ENCODE data around the gene MX2. TPM values are rescaled to one million over a fixed set of nuclear protein-coding genes. Genes with fewer than 3 reads are reported as not detected.

MX2 gene
- total RNA-seq, 2 experiments from 2014 or later = 9.2 to 10.3 TPM

GRCh38 chr21:41387042-41387819, 25.4 kb downstream of the MX2 start:
- Mint-ChIP-seq H3K36me3 (ENCODE audit: low read depth) (no peaks in the 10 kb centered on the region), H3K27me3 (no peaks in the 10 kb centered on the region), H3K4me3 (no peak overlapping the region), H3K27ac (no peak overlapping the region), H3K9me3 (no peaks in the 10 kb centered on the region), H3K4me1 (ENCODE audit: low read depth) (no peaks in the 10 kb centered on the region)
- intact Hi-C loops (cut with micrococcal nuclease) = no loop called here
- ATAC-seq (no peak), DNase-seq (no peak)
- no peak for TF ChIP-seq CTCF (IDR thresholded peaks at IDR 0.05)
- POLR2A ChIA-PET = no interaction called here
- CTCF ChIA-PET = no interaction called here

GRCh38 chr21:41387824-41388223, 26.0 kb downstream of the MX2 start:
- CTCF ChIA-PET = no interaction called here
- ATAC-seq = no peak
- Mint-ChIP-seq H3K27ac (no peak overlapping the region), H3K4me1 (ENCODE audit: low read depth) (no peaks in the 10 kb centered on the region), H3K9me3 (no peaks in the 10 kb centered on the region), H3K4me3 (no peak overlapping the region), H3K27me3 (no peaks in the 10 kb centered on the region), H3K36me3 (ENCODE audit: low read depth) (no peaks in the 10 kb centered on the region)
- POLR2A ChIA-PET = interaction anchor here (0.5 kb wide), 1 partner anchor 10 kb away, joined by 3 read pairs; no protein-coding TSS in a partner anchor
- no peak for TF ChIP-seq CTCF (IDR thresholded peaks at IDR 0.05)
- no peak for DNase-seq
- intact Hi-C loops (cut with micrococcal nuclease) = no loop called here

- ATAC-seq (no peak), DNase-seq (no peak)
- no peak for TF ChIP-seq CTCF (IDR thresholded peaks at IDR 0.05)
- no peaks in the 10 kb centered on the region for H3K36me3 Mint-ChIP-seq (ENCODE audit: low read depth)
- no peaks in the 10 kb centered on the region for H3K9me3 Mint-ChIP-seq
- no peaks in the 10 kb centered on the region for H3K4me1 Mint-ChIP-seq (ENCODE audit: low read depth)
- intact Hi-C loops (cut with micrococcal nuclease) = no loop called here
- no peak overlapping the region for H3K27ac Mint-ChIP-seq
- ChIA-PET POLR2A (interaction anchor here (0.5 kb wide), 1 partner anchor 9 kb away, joined by 3 read pairs; no protein-coding TSS in a partner anchor), CTCF (interaction anchor here (1.2 kb wide), 1 partner anchor 105 kb away, joined by 3 read pairs; no protein-coding TSS in a partner anchor)
- H3K4me3 Mint-ChIP-seq = no peak overlapping the region
- H3K27me3 Mint-ChIP-seq = no peaks in the 10 kb centered on the region
These were observed 26.4 kb downstream of the MX2 start for GRCh38 chr21:41388259-41388658.

GRCh38 chr21:41390043-41390639, 28.3 kb downstream of the MX2 start:
- no peaks in the 10 kb centered on the region for H3K27me3 Mint-ChIP-seq
- CTCF ChIA-PET = no interaction called here
- intact Hi-C loops (cut with micrococcal nuclease) = no loop called here
- H3K9me3 Mint-ChIP-seq = no peaks in the 10 kb centered on the region
- H3K4me3 Mint-ChIP-seq = no peak overlapping the region
- POLR2A ChIA-PET = no interaction called here
- TF ChIP-seq CTCF (IDR thresholded peaks at IDR 0.05) = no peak
- DNase-seq (no peak), ATAC-seq (no peak)
- no peaks in the 10 kb centered on the region for H3K4me1 Mint-ChIP-seq (ENCODE audit: low read depth)
- H3K27ac Mint-ChIP-seq = no peak overlapping the region
- no peaks in the 10 kb centered on the region for H3K36me3 Mint-ChIP-seq (ENCODE audit: low read depth)

- no peaks in the 10 kb centered on the region for H3K9me3 Mint-ChIP-seq
- intact Hi-C loops (cut with micrococcal nuclease) = no loop called here
- ATAC-seq (no peak), DNase-seq (no peak)
- no peak overlapping the region for H3K27ac Mint-ChIP-seq
- CTCF ChIA-PET = no interaction called here
- H3K27me3 Mint-ChIP-seq = no peaks in the 10 kb centered on the region
- POLR2A ChIA-PET = no interaction called here
- H3K36me3 Mint-ChIP-seq (ENCODE audit: low read depth) = peaks cover 3% of the 10 kb centered on the region
- H3K4me3 Mint-ChIP-seq = no peak overlapping the region
- TF ChIP-seq CTCF (IDR thresholded peaks at IDR 0.05) = no peak
- no peaks in the 10 kb centered on the region for H3K4me1 Mint-ChIP-seq (ENCODE audit: low read depth)
These were observed 32.1 kb downstream of the MX2 start for GRCh38 chr21:41393876-41394465.
